ENCODE data around the gene ATG10.
"Not testable (repeated sequence)": the region's sequence is repeated elsewhere in the genome, so short reads cannot be mapped to it uniquely, and the experiment has no call there.

The ATG10 gene

GRCh38 chr5:82066791-82067190, 95.0 kb downstream of the ATG10 start:
- no peak for DNase-seq (ENCODE audit: low read depth, low spot score)
- no peak for TF ChIP-seq CTCF (IDR thresholded peaks at IDR 0.05; ENCODE audit: low read depth, low read length)
- H3K4me3 ChIP-seq (ENCODE audit: low read depth, low read length): no peak overlapping the region
- in situ Hi-C loops (cut with HindIII; ENCODE audit: low sequenced_read_pairs): no loop called here

GRCh38 chr5:82068042-82068441, 96.2 kb downstream of the ATG10 start:
- DNase-seq (ENCODE audit: low read depth, low spot score); H3K4me3 ChIP-seq (ENCODE audit: low read depth, low read length); in situ Hi-C loops (cut with HindIII; ENCODE audit: low sequenced_read_pairs): not testable (repeated sequence)

- no peak for DNase-seq (ENCODE audit: low read depth, low spot score)
- no peak for TF ChIP-seq CTCF (IDR thresholded peaks at IDR 0.05; ENCODE audit: low read depth, low read length)
- in situ Hi-C loops (cut with HindIII; ENCODE audit: low sequenced_read_pairs): no loop called here
- H3K4me3 ChIP-seq (ENCODE audit: low read depth, low read length): no peak overlapping the region
Observed at GRCh38 chr5:82068723-82069122, 96.9 kb downstream of the ATG10 start.

- TF ChIP-seq CTCF (IDR thresholded peaks at IDR 0.05; ENCODE audit: low read depth, low read length): no peak
- in situ Hi-C loops (cut with HindIII; ENCODE audit: low sequenced_read_pairs): no loop called here
- no peak overlapping the region for H3K4me3 ChIP-seq (ENCODE audit: low read depth, low read length)
- DNase-seq (ENCODE audit: low read depth, low spot score): no peak
Observed at GRCh38 chr5:82072138-82072537, 100.3 kb downstream of the ATG10 start.

GRCh38 chr5:82073179-82073578, 101.4 kb downstream of the ATG10 start:
- no peak for TF ChIP-seq CTCF (IDR thresholded peaks at IDR 0.05; ENCODE audit: low read depth, low read length)
- DNase-seq (ENCODE audit: low read depth, low spot score): peak; percentile 52
- in situ Hi-C loops (cut with HindIII; ENCODE audit: low sequenced_read_pairs): no loop called here
- no peak overlapping the region for H3K4me3 ChIP-seq (ENCODE audit: low read depth, low read length)

GRCh38 chr5:82074950-82075349, 103.1 kb downstream of the ATG10 start:
- no peak for TF ChIP-seq CTCF (IDR thresholded peaks at IDR 0.05; ENCODE audit: low read depth, low read length)
- in situ Hi-C loops (cut with HindIII; ENCODE audit: low sequenced_read_pairs): no loop called here
- no peak for DNase-seq (ENCODE audit: low read depth, low spot score)
- H3K4me3 ChIP-seq (ENCODE audit: low read depth, low read length): no peak overlapping the region

- DNase-seq (ENCODE audit: low read depth, low spot score): no peak
- TF ChIP-seq CTCF (IDR thresholded peaks at IDR 0.05; ENCODE audit: low read depth, low read length): no peak
- H3K4me3 ChIP-seq (ENCODE audit: low read depth, low read length): no peak overlapping the region
- in situ Hi-C loops (cut with HindIII; ENCODE audit: low sequenced_read_pairs): no loop called here
Observed at GRCh38 chr5:82077496-82077895, 105.7 kb downstream of the ATG10 start.

Data from astrocyte of the spinal cord (primary cell).